Activated CD8-positive, alpha-beta T cell treated with anti-CD3 and anti-CD28 coated beads for 36 hours (primary cell): ENCODE results near the gene PRKCG. TPM values are rescaled to one million over a fixed set of nuclear protein-coding genes. Genes with fewer than 3 reads are reported as not detected.

Experiments
- ATAC-seq: fragments of 200-7000 bp; cut with Tn5 transposase; one replicate; pipeline ENCODE4 v1.10.0; 2021; ENCODE audit warnings: mild to moderate bottlenecking, moderate library complexity
- CTCF ChIA-PET: fragments of 350-600 bp; sonication (Branson Sonifier 250); formaldehyde crosslinking; loops from one replicate; lab custom pipeline; 2021; ENCODE audit warnings: antibody characterized with exemption; lab: Charles Lee
- POLR2A ChIA-PET: fragments of 350-600 bp; sonication (Branson Sonifier 250); formaldehyde crosslinking; loops from one replicate; lab custom pipeline; 2021; ENCODE audit warnings: antibody characterized with exemption; lab: Charles Lee
- DNase-seq: peaks from one replicate; pipeline ENCODE4 v3.0.0-alpha.2; 2020
- H3K27ac Mint-ChIP-seq: one replicate; pipeline ENCODE4 v1.8.0; 2021; ENCODE audit warnings: mild to moderate bottlenecking, mixed read lengths
- H3K27me3 Mint-ChIP-seq: one replicate; pipeline ENCODE4 v1.8.0; 2021; ENCODE audit warnings: mixed read lengths
- H3K36me3 Mint-ChIP-seq: one replicate; pipeline ENCODE4 v1.8.0; 2021; ENCODE audit warnings: low read depth, mixed read lengths
- H3K4me1 Mint-ChIP-seq: one replicate; pipeline ENCODE4 v1.8.0; 2021; ENCODE audit warnings: low read depth, mixed read lengths
- H3K4me3 Mint-ChIP-seq: one replicate; pipeline ENCODE4 v1.8.0; 2021; ENCODE audit warnings: mild to moderate bottlenecking, moderate library complexity, mixed read lengths
- H3K9me3 Mint-ChIP-seq: one replicate; pipeline ENCODE4 v1.8.0; 2021; ENCODE audit warnings: mixed read lengths
- intact Hi-C: fragments of 100-400 bp; cut with micrococcal nuclease; formaldehyde crosslinking; loops from one replicate; pipeline ENCODE4 v1.10.0; 2022
- total RNA-seq, 2 experiments: library from RNA; stranded (reverse); gene quantifications; one replicate each; pipeline ENCODE4 v1.2.3, GENCODE V29; 2021
- TF ChIP-seq, protein P1 (sequence below): fragments of 200-600 bp; IDR thresholded peaks from one replicate; pipeline ENCODE4 v1.8.0; 2022; ENCODE audit warnings: antibody characterized with exemption, mild to moderate bottlenecking

Gene PRKCG
- total RNA-seq, 2 experiments from 2014 or later, result 0.11 TPM; not detected in 1

DNA sequence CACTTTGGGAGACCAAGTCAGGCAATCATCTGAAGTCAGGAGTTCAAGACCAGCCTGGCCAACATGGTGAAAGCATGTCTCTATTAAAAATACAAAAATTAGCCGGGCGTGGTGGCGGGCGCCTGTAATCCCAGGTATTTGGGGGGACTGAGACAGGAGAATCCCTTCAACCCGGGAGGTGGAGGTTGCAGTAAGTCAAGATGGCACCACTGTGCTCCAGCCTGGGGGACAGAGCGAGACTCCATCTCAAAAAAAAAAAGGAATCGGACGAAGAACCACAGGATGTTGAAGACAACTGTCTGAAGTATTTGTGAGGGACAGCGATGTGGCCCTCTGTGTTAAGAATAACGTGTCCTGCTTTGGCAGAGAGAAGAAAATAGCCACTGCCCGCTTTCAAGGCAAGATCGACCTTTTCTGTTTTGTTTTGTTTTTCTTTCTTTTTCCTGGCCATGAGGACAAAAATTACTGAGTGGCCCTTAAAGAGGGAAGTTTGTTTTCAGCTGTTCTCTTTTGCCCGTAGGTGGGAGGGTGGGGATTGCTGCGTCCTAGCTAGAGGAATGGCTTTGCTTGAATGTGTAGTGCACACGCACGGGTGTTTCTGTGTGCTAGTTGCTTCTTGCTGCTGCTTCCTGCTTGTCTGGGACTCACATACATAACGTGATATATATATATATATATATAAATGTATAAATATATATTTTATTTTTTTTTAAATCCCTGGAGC is 6.2 kb upstream of the PRKCG start:
- TF ChIP-seq, protein P1, sequence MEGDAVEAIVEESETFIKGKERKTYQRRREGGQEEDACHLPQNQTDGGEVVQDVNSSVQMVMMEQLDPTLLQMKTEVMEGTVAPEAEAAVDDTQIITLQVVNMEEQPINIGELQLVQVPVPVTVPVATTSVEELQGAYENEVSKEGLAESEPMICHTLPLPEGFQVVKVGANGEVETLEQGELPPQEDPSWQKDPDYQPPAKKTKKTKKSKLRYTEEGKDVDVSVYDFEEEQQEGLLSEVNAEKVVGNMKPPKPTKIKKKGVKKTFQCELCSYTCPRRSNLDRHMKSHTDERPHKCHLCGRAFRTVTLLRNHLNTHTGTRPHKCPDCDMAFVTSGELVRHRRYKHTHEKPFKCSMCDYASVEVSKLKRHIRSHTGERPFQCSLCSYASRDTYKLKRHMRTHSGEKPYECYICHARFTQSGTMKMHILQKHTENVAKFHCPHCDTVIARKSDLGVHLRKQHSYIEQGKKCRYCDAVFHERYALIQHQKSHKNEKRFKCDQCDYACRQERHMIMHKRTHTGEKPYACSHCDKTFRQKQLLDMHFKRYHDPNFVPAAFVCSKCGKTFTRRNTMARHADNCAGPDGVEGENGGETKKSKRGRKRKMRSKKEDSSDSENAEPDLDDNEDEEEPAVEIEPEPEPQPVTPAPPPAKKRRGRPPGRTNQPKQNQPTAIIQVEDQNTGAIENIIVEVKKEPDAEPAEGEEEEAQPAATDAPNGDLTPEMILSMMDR, result no peak
- POLR2A ChIA-PET, result interaction anchor here (2.3 kb wide), 1 partner anchor 9 kb away, joined by 18 read pairs; the partner anchor contains the start of gene MYADM
- H3K4me1 Mint-ChIP-seq, result peaks cover 62% of the 10 kb centered on the region
- DNase-seq (no peak), ATAC-seq (no peak)
- H3K36me3 Mint-ChIP-seq, result peaks cover 37% of the 10 kb centered on the region
- no peak overlapping the region for H3K4me3 Mint-ChIP-seq
- H3K9me3 Mint-ChIP-seq, result no peaks in the 10 kb centered on the region
- CTCF ChIA-PET, result no interaction called here
- no peaks in the 10 kb centered on the region for H3K27me3 Mint-ChIP-seq
- intact Hi-C loops, result no loop called here
- no peak overlapping the region for H3K27ac Mint-ChIP-seq

DNA sequence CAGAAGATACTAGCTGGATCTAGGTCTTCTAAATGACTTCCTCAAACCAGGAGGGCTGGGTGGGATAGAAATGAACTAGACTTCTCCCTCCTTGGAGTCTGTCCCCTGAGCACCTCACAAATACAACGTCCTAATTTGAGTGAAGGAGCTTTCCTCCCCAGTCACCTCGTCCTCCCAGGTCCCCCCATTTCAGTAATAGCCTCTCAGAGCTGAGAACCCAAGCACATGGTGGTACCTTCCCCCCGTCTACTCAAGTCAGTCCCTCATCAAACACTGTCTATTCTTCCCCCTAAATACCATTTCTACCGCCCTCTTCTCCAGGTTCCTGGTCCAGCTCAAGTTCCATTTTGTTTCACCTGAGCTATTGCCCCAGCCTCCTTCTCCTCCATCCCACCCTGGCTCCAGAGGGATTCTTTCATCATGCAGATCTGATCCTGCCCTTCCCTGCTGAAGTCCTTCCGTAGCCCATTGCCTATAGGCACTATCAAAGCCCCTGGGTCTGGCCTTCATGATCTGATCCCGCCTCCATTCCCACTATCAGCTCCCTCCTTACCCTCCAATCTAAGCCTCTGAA is 5.3 kb upstream of the PRKCG start:
- Mint-ChIP-seq H3K4me1 (peaks cover 54% of the 10 kb centered on the region), H3K36me3 (peaks cover 33% of the 10 kb centered on the region), H3K9me3 (no peaks in the 10 kb centered on the region), H3K27me3 (no peaks in the 10 kb centered on the region), H3K4me3 (peak overlapping the region; percentile 11), H3K27ac (peak overlapping the region; percentile 43)
- DNase-seq (no peak), ATAC-seq (no peak)
- TF ChIP-seq, protein P1, result no peak
- POLR2A ChIA-PET, result interaction anchor here (0.8 to 2.3 kb wide), 2 partner anchors 10 to 14 kb away, joined by 3 to 18 read pairs; partner anchors contain the start of gene MYADM
- CTCF ChIA-PET, result no interaction called here
- intact Hi-C loops, result no loop called here

DNA sequence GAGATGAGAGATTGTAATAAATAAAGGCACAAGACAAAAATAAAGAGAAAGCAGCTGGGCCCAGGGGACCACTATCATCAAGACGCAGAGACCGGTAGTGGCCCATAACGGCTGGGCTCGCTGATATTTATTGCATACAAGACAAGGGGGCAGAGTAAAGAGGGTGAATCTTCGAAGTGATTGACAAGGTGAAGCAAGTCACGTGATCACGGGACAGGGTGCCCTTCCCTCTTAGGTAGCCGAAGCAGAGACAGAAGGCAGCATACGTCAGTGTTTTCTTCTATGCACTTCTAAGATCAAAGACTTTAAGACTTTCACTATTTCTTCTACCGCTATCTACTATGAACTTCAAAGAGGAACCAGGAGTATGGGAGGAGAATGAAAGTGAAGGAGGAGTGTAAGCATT is 4.6 kb upstream of the PRKCG start:
- DNase-seq (peak; percentile 61), ATAC-seq (no peak)
- Mint-ChIP-seq H3K4me3 (peak overlapping the region; percentile 11), H3K36me3 (peaks cover 33% of the 10 kb centered on the region), H3K27ac (peak overlapping the region; percentile 43), H3K27me3 (no peaks in the 10 kb centered on the region), H3K4me1 (peaks cover 54% of the 10 kb centered on the region), H3K9me3 (no peaks in the 10 kb centered on the region)
- TF ChIP-seq, protein P1, result no peak
- ChIA-PET POLR2A (interaction anchor here (0.8 to 2.3 kb wide), 2 partner anchors 10 to 15 kb away, joined by 3 to 18 read pairs; partner anchors contain the start of gene MYADM), CTCF (no interaction called here)
- intact Hi-C loops, result no loop called here

DNA sequence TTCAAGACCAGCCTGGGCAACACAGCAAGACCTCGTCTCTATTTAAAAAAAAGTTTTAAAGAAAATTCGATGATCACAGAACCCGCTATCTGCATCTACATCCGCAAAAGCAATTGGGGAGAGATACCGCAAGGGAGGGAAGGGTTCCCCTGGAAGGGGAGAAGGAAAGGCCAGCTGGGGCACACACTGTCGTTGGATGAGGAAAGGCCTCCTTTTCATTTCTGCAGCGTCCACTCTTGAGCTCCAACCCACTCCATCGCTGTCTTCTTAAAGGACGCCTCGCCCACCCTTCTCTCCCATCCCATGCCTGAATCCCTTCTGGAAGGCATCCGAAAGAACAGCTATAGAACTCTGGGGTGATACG is 3.2 kb upstream of the PRKCG start:
- DNase-seq (no peak), ATAC-seq (no peak)
- intact Hi-C loops, result no loop called here
- peaks cover 50% of the 10 kb centered on the region for H3K4me1 Mint-ChIP-seq
- H3K9me3 Mint-ChIP-seq, result no peaks in the 10 kb centered on the region
- H3K4me3 Mint-ChIP-seq, result no peak overlapping the region
- ChIA-PET CTCF (interaction anchor here (2.1 kb wide), 1 partner anchor 11 kb away, joined by 5 read pairs; the partner anchor contains the start of gene MYADM), POLR2A (interaction anchor here (1.1 to 1.8 kb wide), 3 partner anchors 8 to 12 kb away, joined by 4 to 9 read pairs (median 8); partner anchors contain the start of gene MYADM)
- H3K36me3 Mint-ChIP-seq, result peaks cover 23% of the 10 kb centered on the region
- H3K27ac Mint-ChIP-seq, result no peak overlapping the region
- TF ChIP-seq, protein P1, result no peak
- H3K27me3 Mint-ChIP-seq, result peaks cover 8% of the 10 kb centered on the region
